KOPT-K1 (cell line): ENCODE data around the gene AZI2.

Experiments used
- H3K27ac ChIP-seq: fragments of 200-600 bp; sonication (generic); 2 replicates; pipeline ENCODE4 v1.5.1; 2016; ENCODE audit warnings: antibody characterized with exemption, mild to moderate bottlenecking, low read depth, low read length; ENCODE audit not compliant: poor library complexity, severe bottlenecking
- H3K36me3 ChIP-seq: fragments of 200-600 bp; sonication (generic); 2 replicates; pipeline ENCODE4 v1.5.1; 2017; ENCODE audit warnings: antibody characterized with exemption, mild to moderate bottlenecking, low read length, moderate library complexity; ENCODE audit not compliant: insufficient read depth
- H3K9me3 ChIP-seq: fragments of 200-600 bp; sonication (generic); 2 replicates; pipeline ENCODE4 v1.5.1; 2017; ENCODE audit warnings: antibody characterized with exemption, low read length, mild to moderate bottlenecking; ENCODE audit not compliant: insufficient read depth, poor library complexity, severe bottlenecking

Gene AZI2

DNA sequence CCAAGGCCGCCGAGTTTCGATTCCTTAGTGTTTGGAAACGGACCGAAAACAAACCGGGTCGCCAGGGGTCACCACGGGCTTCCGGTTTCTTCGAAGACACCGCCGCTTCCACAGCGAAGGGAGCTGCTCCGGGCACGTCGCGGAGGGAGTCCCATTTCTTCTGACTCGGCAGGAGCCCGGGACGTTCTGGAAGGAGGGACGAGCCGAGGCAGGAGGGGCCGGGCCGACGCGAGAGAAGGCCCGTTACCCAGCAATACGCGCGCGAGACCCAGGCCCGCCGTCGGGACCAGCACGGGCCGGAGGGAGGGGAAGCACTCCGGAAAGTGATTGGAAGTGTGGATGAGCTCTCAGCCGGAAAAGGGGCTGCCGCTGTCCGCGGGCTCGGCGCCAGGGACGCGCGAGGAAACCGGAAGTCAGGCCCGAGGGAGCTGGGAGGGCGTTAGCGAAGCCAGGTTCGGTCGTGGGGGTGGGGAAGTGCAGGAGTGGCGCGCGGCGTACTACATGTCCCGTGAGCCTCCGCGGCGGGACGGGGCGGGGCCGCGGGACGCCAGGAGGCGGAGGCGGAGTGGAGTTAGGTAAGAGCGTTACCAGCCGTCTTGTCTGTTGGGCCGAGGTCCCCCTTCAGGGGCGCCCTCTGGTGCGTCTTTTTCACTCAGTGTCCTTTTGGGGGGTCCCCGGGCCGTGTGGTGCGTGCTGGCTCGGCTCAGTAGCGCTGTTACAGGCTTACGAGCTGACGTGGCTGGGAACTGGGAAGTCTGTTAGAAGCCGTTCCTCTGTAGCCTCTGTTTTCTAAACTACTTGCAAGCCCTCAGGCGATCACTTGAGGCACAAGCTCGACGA is at the start of gene AZI2, which contains the start of gene ZCWPW2:
TSS of gene AZI2 (minus strand) at position 196 of the 840 bp plus-strand sequence. CDS start 8,207 bp downstream, outside the sequence.
TSS of gene ZCWPW2 (plus strand) at position 93 of the 840 bp plus-strand sequence. CDS start 64,348 bp downstream, outside the sequence.
- H3K36me3 ChIP-seq: peaks cover 8% of the 10 kb centered on the region; the same call in 1 of the 2 replicates
- peaks cover 21% of the 10 kb centered on the region for H3K9me3 ChIP-seq
- peak within 1 kb of the TSS; percentile 95 for H3K27ac ChIP-seq

- H3K36me3 ChIP-seq: no peaks in the 10 kb centered on the region
- H3K27ac ChIP-seq: no peak overlapping the region
- H3K9me3 ChIP-seq: no peaks in the 10 kb centered on the region
These were observed 40.4 kb upstream of the AZI2 start for GRCh38 chr3:28388978-28389377.

DNA sequence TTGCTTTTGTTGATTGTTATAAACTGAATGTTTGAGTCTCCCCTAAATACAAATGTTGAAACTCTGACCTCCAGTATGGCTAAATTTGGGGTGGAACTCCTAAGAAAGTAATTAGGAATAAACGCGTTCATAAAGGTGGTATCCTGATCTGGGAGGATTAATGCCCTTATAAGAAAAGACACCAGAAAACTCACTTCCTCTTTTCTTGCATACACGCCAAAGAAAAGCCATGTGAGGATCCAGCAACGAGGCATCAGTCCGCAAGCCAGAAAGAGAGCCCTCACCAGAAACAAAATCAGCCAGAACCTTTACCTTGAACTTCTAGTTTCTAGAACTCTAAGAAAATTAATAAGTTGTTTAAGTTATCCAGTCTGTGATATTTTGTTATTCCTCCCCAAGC is 37.4 kb upstream of the AZI2 start:
- Histone ChIP-seq H3K27ac (no peak overlapping the region), H3K36me3 (no peaks in the 10 kb centered on the region), H3K9me3 (no peaks in the 10 kb centered on the region)

- Histone ChIP-seq H3K9me3 (no peaks in the 10 kb centered on the region), H3K27ac (no peak overlapping the region), H3K36me3 (no peaks in the 10 kb centered on the region)
These were observed 27.8 kb upstream of the AZI2 start for GRCh38 chr3:28376424-28376823.

DNA sequence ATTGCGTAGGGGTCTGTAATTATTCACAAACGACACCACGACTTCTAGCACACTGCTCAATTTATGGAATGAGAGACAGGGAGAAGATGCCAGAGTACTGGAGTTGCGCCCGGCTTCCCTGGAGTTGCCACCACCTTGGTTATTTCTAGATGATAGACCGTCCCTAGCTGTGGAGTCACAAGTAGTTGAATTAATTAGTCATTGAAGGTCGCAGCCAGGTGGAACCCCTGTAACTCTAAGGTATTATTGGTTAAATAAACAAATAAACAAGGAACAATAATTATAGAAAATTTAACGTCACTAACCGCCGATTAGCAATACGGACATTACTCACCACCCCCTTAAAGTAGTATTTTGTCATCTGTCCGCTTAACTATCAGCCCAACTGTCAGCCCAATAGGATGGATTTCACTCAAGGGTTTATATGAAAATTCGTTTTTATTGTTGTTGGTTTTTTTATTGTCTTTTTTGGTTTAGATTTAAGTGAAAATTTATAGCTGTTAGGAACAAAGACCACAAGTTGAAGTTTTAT is 911 bp upstream of the AZI2 start:
- H3K9me3 ChIP-seq: peaks cover 25% of the 10 kb centered on the region
- peak overlapping the region; percentile 95 for H3K27ac ChIP-seq
- H3K36me3 ChIP-seq: peaks cover 8% of the 10 kb centered on the region; the same call in 1 of the 2 replicates

DNA sequence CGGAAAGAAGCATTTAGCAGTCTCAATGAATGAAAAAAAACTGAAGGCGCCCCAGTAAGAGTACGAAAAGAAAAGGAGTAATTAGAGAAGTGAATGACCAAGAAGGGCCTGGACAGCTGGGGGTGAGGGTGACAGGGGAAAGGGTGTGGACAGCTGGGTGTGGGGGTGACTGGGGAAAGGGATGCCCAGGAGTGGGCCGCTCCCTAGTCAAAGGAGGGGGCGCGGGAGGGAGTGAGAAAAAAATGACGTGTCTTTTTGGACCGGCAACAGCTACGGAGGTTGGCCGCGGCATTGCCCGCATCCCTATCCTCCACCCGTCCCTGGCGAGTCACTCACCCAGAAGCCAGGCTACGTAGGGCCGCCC is 377 bp downstream of the AZI2 start:
- Histone ChIP-seq H3K9me3 (peaks cover 15% of the 10 kb centered on the region), H3K27ac (peak overlapping the region; percentile 95), H3K36me3 (0 out of 2 replicates have a peak, but pooled peaks cover 8% of the 10 kb centered on the region)

DNA sequence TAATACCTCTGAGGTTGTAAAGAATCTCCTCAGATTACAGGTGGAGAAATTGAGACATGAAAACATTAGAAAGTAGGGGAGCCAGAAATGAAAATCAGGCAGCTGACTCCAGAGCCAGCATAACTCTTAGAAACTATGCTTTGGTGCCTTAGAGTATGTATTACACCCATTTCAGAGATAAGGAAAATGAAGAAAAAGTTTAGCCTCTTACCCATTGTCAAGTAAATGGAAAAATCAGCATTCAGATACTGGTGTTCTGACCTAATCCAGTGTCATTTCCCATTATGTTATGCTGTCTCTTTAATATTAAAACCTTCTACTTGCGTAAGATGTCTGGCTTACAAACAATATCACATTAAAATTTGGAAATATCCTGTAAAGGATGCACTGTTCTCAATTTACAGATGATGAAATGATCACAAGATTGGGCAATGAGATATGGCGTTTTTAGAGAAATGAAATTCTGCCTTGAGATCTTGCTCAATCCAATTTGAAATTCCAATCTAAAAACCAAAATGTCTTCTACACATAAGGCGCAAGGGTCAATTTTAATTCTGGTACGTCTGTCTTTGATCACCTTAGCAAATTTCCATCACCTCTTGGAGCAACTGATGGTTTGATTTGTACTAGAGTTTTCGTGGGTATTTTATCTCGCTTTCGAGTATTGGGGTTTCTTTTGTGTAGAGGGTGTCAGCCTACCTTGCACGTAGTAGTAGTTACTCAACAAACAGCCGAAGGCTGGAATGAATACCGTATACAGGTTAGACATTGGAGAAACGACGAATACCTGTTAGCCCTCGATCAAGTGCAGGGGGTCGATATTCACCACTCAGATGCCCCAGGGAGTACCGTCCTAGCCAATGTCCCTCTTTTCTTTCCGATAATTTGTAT is 1.0 kb downstream of the AZI2 start:
- Histone ChIP-seq H3K36me3 (0 out of 2 replicates have a peak, but pooled peaks cover 8% of the 10 kb centered on the region), H3K9me3 (peaks cover 10% of the 10 kb centered on the region), H3K27ac (peak overlapping the region; percentile 95)

DNA sequence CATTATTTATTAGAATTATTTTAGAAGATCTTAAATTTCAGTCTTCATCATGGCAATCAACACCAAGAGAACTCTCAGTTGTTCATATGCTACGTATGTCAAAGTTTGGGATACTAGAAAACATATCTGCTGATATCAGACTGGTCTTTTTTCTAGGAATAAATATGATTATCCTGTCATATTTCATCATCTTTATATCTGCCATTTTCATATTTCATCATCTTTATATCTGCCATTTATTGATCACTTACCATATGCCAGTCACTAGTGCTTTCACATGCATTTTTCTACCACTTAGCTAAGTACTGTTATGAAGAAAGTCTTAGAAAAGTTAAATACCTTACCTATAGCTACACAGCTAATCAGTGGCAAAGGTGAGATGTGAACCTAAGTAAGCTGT is 2.9 kb downstream of the AZI2 start:
- Histone ChIP-seq H3K27ac (no peak overlapping the region), H3K36me3 (no peaks in the 10 kb centered on the region; the same call in 1 of the 2 replicates), H3K9me3 (no peaks in the 10 kb centered on the region)

- H3K9me3 ChIP-seq: no peaks in the 10 kb centered on the region
- H3K36me3 ChIP-seq: peaks cover 24% of the 10 kb centered on the region
- H3K27ac ChIP-seq: no peak overlapping the region
These were observed 5.5 kb downstream of the AZI2 start for GRCh38 chr3:28343144-28343543.

DNA sequence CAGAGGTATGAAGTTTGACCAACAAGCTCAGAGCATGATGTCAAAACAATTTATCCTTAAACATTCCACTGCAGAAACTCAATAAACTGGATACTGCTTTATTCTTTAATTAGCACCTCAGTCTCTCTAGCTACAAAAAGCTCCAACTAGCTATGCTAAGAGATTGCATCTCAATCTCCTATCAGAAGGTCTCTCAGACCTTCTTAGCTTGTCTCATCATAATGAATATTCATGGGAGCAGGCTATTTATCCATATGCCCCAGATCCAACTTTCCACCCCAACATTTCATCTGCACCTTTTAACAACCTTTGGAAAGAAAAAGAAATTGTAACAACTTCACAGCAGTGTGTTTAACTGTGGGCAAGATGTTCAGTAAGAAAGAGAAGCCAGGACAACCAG is 11.4 kb downstream of the AZI2 start:
- Histone ChIP-seq H3K36me3 (peaks cover 61% of the 10 kb centered on the region), H3K9me3 (no peaks in the 10 kb centered on the region), H3K27ac (no peak overlapping the region)

DNA sequence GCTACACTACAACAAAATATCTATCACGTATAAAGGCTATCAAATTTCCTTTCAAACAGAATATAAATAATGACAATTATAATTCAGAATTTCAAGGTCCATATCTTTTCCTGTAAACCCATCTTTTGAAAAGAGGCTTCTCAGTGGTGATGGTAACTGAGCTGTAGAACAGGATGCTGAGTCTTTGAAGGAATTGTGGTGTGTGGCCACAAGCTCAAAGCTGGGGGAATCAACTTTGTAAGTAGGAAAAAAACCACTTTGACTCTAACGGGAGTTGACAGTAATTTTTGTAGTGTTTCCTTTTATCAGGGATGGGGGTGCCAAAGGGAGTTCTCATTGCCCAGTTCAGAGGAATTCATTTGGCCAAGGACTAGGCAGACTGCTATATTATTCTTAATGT is 13.4 kb downstream of the AZI2 start:
- Histone ChIP-seq H3K36me3 (peaks cover 77% of the 10 kb centered on the region), H3K9me3 (no peaks in the 10 kb centered on the region)

DNA sequence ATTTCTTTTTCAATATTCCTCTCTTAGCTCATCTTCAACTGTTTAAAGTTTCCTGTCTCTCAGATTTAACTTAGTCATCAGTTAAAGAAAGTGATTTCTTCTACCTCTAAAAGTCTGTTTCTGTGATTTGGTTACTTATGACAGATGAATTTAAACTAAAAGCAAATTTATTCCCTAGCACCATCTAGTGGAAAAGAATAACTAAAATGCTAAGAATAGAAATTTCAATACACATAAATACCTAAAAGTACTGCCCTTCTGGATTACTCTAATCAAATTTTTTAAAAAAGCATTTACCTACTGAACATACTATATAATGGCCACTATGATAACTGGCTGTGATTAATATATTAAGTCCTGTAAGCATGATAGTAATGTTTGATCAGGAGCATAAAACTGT is 14.1 kb downstream of the AZI2 start:
- H3K27ac ChIP-seq: no peak overlapping the region
- H3K9me3 ChIP-seq: no peaks in the 10 kb centered on the region
- peaks cover 76% of the 10 kb centered on the region for H3K36me3 ChIP-seq

More for the DNA sequence above, 13.4 kb downstream of the AZI2 start:
- H3K27ac ChIP-seq: peak overlapping the region; percentile 24

GRCh38 chr3:28328188-28329151 is 20.2 kb downstream of the AZI2 start:
- peak overlapping the region; percentile 69 for H3K27ac ChIP-seq
- peaks cover 64% of the 10 kb centered on the region for H3K36me3 ChIP-seq
- H3K9me3 ChIP-seq: no peaks in the 10 kb centered on the region

DNA sequence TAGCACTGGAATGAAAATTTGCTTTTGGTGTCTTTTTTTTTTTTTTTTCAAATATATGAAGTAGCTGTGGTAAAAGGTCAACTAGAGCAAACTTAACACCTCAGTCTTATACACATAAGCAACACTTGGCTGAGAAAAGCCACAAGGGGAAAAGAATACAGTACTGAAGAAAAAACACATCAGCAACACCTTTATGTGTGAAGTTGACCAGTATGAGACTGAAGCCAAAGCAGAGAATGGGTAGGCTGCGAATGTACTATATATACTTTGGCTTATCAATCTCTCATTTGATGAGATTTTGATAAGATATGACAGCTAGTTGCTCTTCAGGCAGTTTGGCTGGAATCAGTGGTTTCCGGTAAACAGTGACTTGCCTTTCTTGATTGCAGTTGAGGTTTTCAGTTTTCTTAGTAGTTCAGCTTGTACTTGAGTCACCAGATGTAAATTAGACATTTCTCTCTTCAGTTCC is 22.1 kb downstream of the AZI2 start:
- Histone ChIP-seq H3K9me3 (no peaks in the 10 kb centered on the region), H3K36me3 (peaks cover 63% of the 10 kb centered on the region)

More for the DNA sequence above, 22.1 kb downstream of the AZI2 start:
- peak overlapping the region; percentile 69 for H3K27ac ChIP-seq
